HepG2 (cell line): Measurements from ENCODE around the gene SRPRB. TPM values are rescaled to one million over a fixed set of nuclear protein-coding genes. Genes with fewer than 3 reads are reported as not detected.

Source experiments
- ATAC-seq: fragments of 200-7000 bp; cut with Tn5 transposase; 3 replicates; pipeline ENCODE4 v1.9.1; 2020; ENCODE audit warnings: mild to moderate bottlenecking, moderate library complexity
- BruUV-seq: library from RNA; stranded (reverse); fragments of 400-500 nt; replicated peaks from 2 replicates; lab custom pipeline; 2021; lab: Mats Ljungman, UMichigan
- CTCF ChIA-PET: fragments of 300-600 bp; formaldehyde crosslinking; extraction: SDS; loops from one replicate; lab custom pipeline; 2021; ENCODE audit warnings: low total read pairs, inconsistent platforms, low intra/inter-chr PET ratio; lab: Yijun Ruan, JAX
- POLR2A ChIA-PET: fragments of 350-600 bp; sonication (Branson Sonifier 250); formaldehyde crosslinking; loops from one replicate; lab custom pipeline; 2020; ENCODE audit warnings: antibody characterized with exemption, inconsistent platforms; lab: Yijun Ruan, JAX
- DNase-seq: peaks from one replicate; pipeline ENCODE4 v3.0.0-alpha.2; 2015; ENCODE audit warnings: low spot score
- FAIRE-seq: peaks from 3 replicates; lab custom pipeline; 2011; peaks lifted over from hg19 to GRCh38; lab: Jason Lieb, UNC
- H2AFZ ChIP-seq: one replicate; pipeline ENCODE4 v1.6.1; 2011; ENCODE audit warnings: low read length, inconsistent platforms
- H3K27ac ChIP-seq: fragments of 300-600 bp; 3 replicates; pipeline ENCODE4 v1.8.0; 2011; ENCODE audit warnings: mixed run types, mild to moderate bottlenecking, mixed read lengths, low read length, inconsistent platforms; ENCODE audit not compliant: insufficient read depth; ENCODE audit errors: extremely low read length
- H3K27me3 ChIP-seq, 2 experiments: fragments of 200-600 bp in 1 of 2; 2 replicates in 1 of 2; 3 replicates in 1 of 2; pipeline versions ENCODE4 v1.6.0 to v1.8.0; 2011; ENCODE audit warnings: low read length in 2 of 2, mild to moderate bottlenecking in 2 of 2, moderate library complexity in 2 of 2, inconsistent platforms in 1 of 2; ENCODE audit not compliant: insufficient read depth in 2 of 2, control insufficient read depth in 1 of 2
- H3K36me3 ChIP-seq, 2 experiments: fragments of 200-600 bp in 1 of 2; replicated peaks in 1 of 2; 2 replicates in 1 of 2; 3 replicates in 1 of 2; pipeline versions ENCODE4 v1.5.1 to v1.8.0; 2011; ENCODE audit warnings: low read length in 2 of 2, inconsistent platforms in 1 of 2; ENCODE audit not compliant: insufficient read depth in 2 of 2, control insufficient read depth in 1 of 2
- H3K4me1 ChIP-seq: 2 replicates; pipeline ENCODE4 v1.5.1; 2012; ENCODE audit warnings: low read length, inconsistent platforms; ENCODE audit not compliant: insufficient read depth
- H3K4me2 ChIP-seq: 2 replicates; pipeline ENCODE4 v1.6.0; 2011; ENCODE audit warnings: low read depth, low read length, inconsistent platforms
- H3K4me3 ChIP-seq, 3 experiments: fragments of 200-600 bp in 1 of 3; sonication (generic), shearing (Covaris generic) in 1 of 3; replicated peaks in 1 of 3; 2 replicates each; pipeline ENCODE4 v1.5.1; 2011 to 2016; ENCODE audit warnings: low read length in 3 of 3, inconsistent platforms in 2 of 3, low read depth in 2 of 3, mild to moderate bottlenecking in 2 of 3, control low read depth in 1 of 3, mixed read lengths in 1 of 3; ENCODE audit not compliant: insufficient read depth in 1 of 3
- H3K79me2 ChIP-seq: one replicate; pipeline ENCODE4 v1.6.1; 2011; ENCODE audit warnings: low read length, inconsistent platforms; ENCODE audit not compliant: insufficient read depth
- H3K9ac ChIP-seq: 2 replicates; pipeline ENCODE4 v1.6.0; 2011; ENCODE audit warnings: mild to moderate bottlenecking, low read depth, low read length, inconsistent platforms; ENCODE audit not compliant: insufficient read depth
- H3K9me3 ChIP-seq: 2 replicates; pipeline ENCODE4 v1.5.1; 2012; ENCODE audit warnings: mild to moderate bottlenecking, low read length
- H4K20me1 ChIP-seq: 2 replicates; pipeline ENCODE4 v1.6.0; 2011; ENCODE audit warnings: inconsistent platforms, mild to moderate bottlenecking, low read length, moderate library complexity; ENCODE audit not compliant: insufficient read depth
- ARNT2 ChIP-seq: sonication (generic); formaldehyde crosslinking; IDR thresholded peaks from 2 replicates; pipeline ENCODE4 v1.8.0; 2022; ENCODE audit warnings: mild to moderate bottlenecking, low read depth, missing genetic modification reagents, moderate library complexity
- BORCS8-MEF2B ChIP-seq: sonication (generic); formaldehyde crosslinking; IDR thresholded peaks from 2 replicates; pipeline ENCODE4 v1.8.0; 2022; ENCODE audit warnings: mild to moderate bottlenecking, missing genetic modification reagents
- ESRRA ChIP-seq: sonication (generic); formaldehyde crosslinking; IDR thresholded peaks from 2 replicates; pipeline ENCODE4 v1.5.1; 2020; ENCODE audit warnings: mild to moderate bottlenecking, low read depth, missing genetic modification reagents
- IKZF1 ChIP-seq: fragments of 450-650 bp; IDR thresholded peaks from 2 replicates; pipeline ENCODE4 v1.7.1; 2016
- KLF9 ChIP-seq: IDR thresholded peaks from 2 replicates; pipeline ENCODE4 v1.6.1; 2016; ENCODE audit warnings: low read depth
- MEF2D ChIP-seq: sonication (generic); formaldehyde crosslinking; IDR thresholded peaks from 2 replicates; pipeline ENCODE4 v1.5.1; 2020; ENCODE audit warnings: mild to moderate bottlenecking, missing genetic modification reagents
- NONO ChIP-seq, 2 experiments: fragments of 450-650 bp in 1 of 2; sonication (generic) in 1 of 2; formaldehyde crosslinking in 1 of 2; IDR thresholded peaks in 1 of 2; conservative IDR thresholded peaks in 1 of 2; 2 replicates each; pipeline versions ENCODE4 v1.6.1 to v1.8.0; 2017 to 2022; ENCODE audit warnings: mild to moderate bottlenecking in 1 of 2, missing genetic modification reagents in 1 of 2, moderate library complexity in 1 of 2
- SOX13 ChIP-seq, 3 experiments: fragments of 450-650 bp in 1 of 3; sonication (generic) in 1 of 3; formaldehyde crosslinking in 1 of 3; IDR thresholded peaks in 2 of 3; conservative IDR thresholded peaks in 1 of 3; 2 replicates each; pipeline versions ENCODE4 v1.5.0 to v1.6.1; 2016 to 2020; ENCODE audit warnings: antibody characterized with exemption in 1 of 3, mild to moderate bottlenecking in 1 of 3, missing compliant biosample characterization in 1 of 3, missing genetic modification reagents in 1 of 3, moderate library complexity in 1 of 3
- SRF ChIP-seq: IDR thresholded peaks from 2 replicates; pipeline ENCODE4 v1.6.1; 2011; ENCODE audit warnings: mild to moderate bottlenecking, low read depth, low read length, moderate library complexity
- ZMAT5 ChIP-seq: sonication (generic); formaldehyde crosslinking; IDR thresholded peaks from 2 replicates; pipeline ENCODE4 v1.5.0; 2020; ENCODE audit warnings: mild to moderate bottlenecking, low read depth, missing genetic modification reagents, borderline replicate concordance
- ZNF550 ChIP-seq: sonication (generic); formaldehyde crosslinking; IDR thresholded peaks from 2 replicates; pipeline ENCODE4 v1.4.0; 2020; ENCODE audit warnings: mild to moderate bottlenecking, missing genetic modification reagents, borderline replicate concordance
- WGBS: methylation state at CpG from one replicate; pipeline ENCODE4 v1.1.6; 2017; ENCODE audit warnings: low lambda C conversion rate; 5-methylcytosine and 5-hydroxymethylcytosine counted together
- in situ Hi-C: cut with HindIII; loops from 2 replicates; pipeline ENCODE4 v1.10.0; 2017; ENCODE audit warnings: low pct_unique_long_range_greater_than_20kb; ENCODE audit not compliant: extremely low pct_ligation_motif_present
- intact Hi-C: fragments of 100-400 bp; cut with micrococcal nuclease; formaldehyde crosslinking; loops from one replicate; pipeline ENCODE4 v1.10.0; 2022; ENCODE audit not compliant: unreplicated experiment
- polyA plus RNA-seq, 8 experiments: library from polyadenylated mRNA; depleted of rRNA in 3 of 8; stranded (reverse) in 7 of 8; unstranded in 1 of 8; fragments of >200 nt; fragmentation: Illumina TruSeq in 4 of 8; extraction: Trizol in 4 of 8; gene quantifications; 2 replicates each; pipeline versions ENCODE4 v1.2.1 to v1.2.3, GENCODE V29; 2011 to 2016; ENCODE audit warnings: low read depth in 4 of 8, missing spikeins in 1 of 8, mixed read lengths in 1 of 8; ENCODE audit not compliant: insufficient read depth in 1 of 8
- total RNA-seq, 5 experiments: library from RNA; depleted of rRNA; stranded (reverse); fragments of >200 nt; fragmentation: Illumina TruSeq; extraction: Trizol; gene quantifications; 2 replicates each; pipeline ENCODE4 v1.2.3, GENCODE V29; 2016; ENCODE audit warnings: low read depth in 1 of 5
- TF ChIP-seq, protein P1 (sequence below): sonication (generic); formaldehyde crosslinking; IDR thresholded peaks from 2 replicates; pipeline ENCODE4 v1.8.0; 2022; ENCODE audit warnings: missing genetic modification reagents, low read depth, mild to moderate bottlenecking, borderline replicate concordance

SRPRB gene
- total and polyA plus RNA-seq, 2 of the 13 experiments (the other 11 are each of a cell fraction or from before 2014, with no cell fraction given) = 41.0 to 111 TPM

DNA sequence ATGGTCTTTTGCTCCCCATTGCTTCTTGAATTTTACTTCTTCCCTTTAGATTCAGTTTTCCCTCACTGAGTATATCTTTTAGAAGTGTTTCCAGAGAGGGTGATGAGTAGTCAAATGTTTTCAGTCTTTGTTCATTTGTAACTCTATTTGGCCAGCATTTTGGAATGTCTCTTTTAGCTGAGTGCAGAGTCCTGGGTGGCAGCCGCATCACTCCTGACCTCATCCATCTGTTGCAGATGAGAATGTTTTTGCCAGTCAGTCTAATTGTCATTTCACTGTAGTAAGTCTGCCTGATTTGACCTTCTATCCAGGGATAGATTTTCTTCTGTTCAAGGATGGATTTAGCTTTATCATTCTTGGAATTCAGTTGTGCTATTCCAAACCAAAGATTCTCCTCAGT is 7.3 kb downstream of the SRPRB start:
- no peak overlapping the region for H3K27ac ChIP-seq
- no peak overlapping the region for H2AFZ ChIP-seq
- no peak overlapping the region for H3K4me2 ChIP-seq
- CTCF ChIA-PET = no interaction called here
- 100% methylated on average over 1 of the region's 1 CpG for WGBS
- no peak overlapping the region for H3K4me3 ChIP-seq
- H4K20me1 ChIP-seq = 0 out of 2 replicates have a peak, but pooled peaks cover 2% of the 10 kb centered on the region
- DNase-seq (no peak), FAIRE-seq (no peak), ATAC-seq (no peak)
- H3K4me1 ChIP-seq = peaks cover 3% of the 10 kb centered on the region
- no peaks in the 10 kb centered on the region for H3K27me3 ChIP-seq
- no peak overlapping the region for H3K9ac ChIP-seq
- no peak for TF ChIP-seq NONO (IDR thresholded peaks at IDR 0.05)
- TF ChIP-seq NONO (CRISPR knock-in tag; conservative IDR thresholded peaks at IDR 0.05) = no peak
- TF ChIP-seq ZNF550 (CRISPR knock-in tag) = no peak
- TF ChIP-seq ZMAT5 (CRISPR knock-in tag) = no peak
- TF ChIP-seq ESRRA (CRISPR knock-in tag) = no peak
- TF ChIP-seq SRF = no peak
- TF ChIP-seq, protein P1, sequence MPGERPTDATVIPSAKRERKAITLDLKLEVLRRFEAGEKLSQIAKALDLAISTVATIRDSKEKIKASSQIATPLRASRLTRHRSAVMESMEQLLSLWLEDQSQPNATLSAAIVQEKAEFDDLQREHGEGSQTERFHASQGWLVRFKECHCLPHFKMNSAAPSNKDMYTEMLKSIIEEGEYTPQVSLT (CRISPR knock-in tag) = no peak
- TF ChIP-seq BORCS8-MEF2B = no peak
- TF ChIP-seq IKZF1 = no peak
- no peak for TF ChIP-seq KLF9
- TF ChIP-seq MEF2D (CRISPR knock-in tag) = no peak
- TF ChIP-seq SOX13 (IDR thresholded peaks at IDR 0.05) = no peak
- TF ChIP-seq SOX13 (CRISPR knock-in tag; conservative IDR thresholded peaks at IDR 0.05 in 1 of 2, IDR thresholded peaks at IDR 0.05 in 1 of 2) = no peak
- TF ChIP-seq ARNT2 (CRISPR knock-in tag) = no peak
- peaks cover 6% of the 10 kb centered on the region for H3K79me2 ChIP-seq
- H3K9me3 ChIP-seq = no peaks in the 10 kb centered on the region
- in situ Hi-C loops (no loop called here), intact Hi-C loops (no loop called here)
- peaks cover 11 to 63% of the 10 kb centered on the region in 2 experiments for H3K36me3 ChIP-seq
- POLR2A ChIA-PET = no interaction called here
- no TSS peak for BruUV-seq
